A549 (cell line): ENCODE data around the gene HESX1. TPM values are rescaled to one million over a fixed set of nuclear protein-coding genes. Genes with fewer than 3 reads are reported as not detected.
A peak's percentile ranks its signal among the peaks of the same experiment; 100 is the strongest.

ENCODE experiments used
- ATAC-seq, 2 experiments: fragments of 200-7000 bp in 1 of 2; fragments of >200 bp in 1 of 2; cut with Nextera tagmentation in 1 of 2; cut with Tn5 transposase in 1 of 2; 3 replicates each; pipeline versions ENCODE4 v1.8.0 to v1.9.1; 2018 to 2020; ENCODE audit warnings: mild to moderate bottlenecking in 1 of 2, moderate library complexity in 1 of 2
- CTCF ChIA-PET: fragments of 300-600 bp; sonication (Branson Sonifier 250); formaldehyde crosslinking; extraction: SDS; loops from one replicate; lab custom pipeline; 2021; ENCODE audit warnings: antibody characterized with exemption, inconsistent platforms; lab: Yijun Ruan, JAX
- POLR2A ChIA-PET: fragments of 350-600 bp; formaldehyde crosslinking; extraction: SDS; loops from one replicate; lab custom pipeline; 2021; ENCODE audit warnings: antibody characterized with exemption, inconsistent platforms; lab: Yijun Ruan, JAX
- DNase-seq, 2 experiments: peaks; one replicate each; pipeline versions ENCODE4 v3.0.0 to v3.0.0-alpha.2; 2011 to 2016; ENCODE audit warnings: low read depth in 1 of 2, low spot score in 1 of 2
- FAIRE-seq: peaks from 2 replicates; lab custom pipeline; 2011; peaks lifted over from hg19 to GRCh38; lab: Jason Lieb, UNC
- H3K27ac ChIP-seq, 2 experiments: fragments of >200 bp; sonication (Bioruptor Twin); formaldehyde crosslinking; 3 replicates each; pipeline ENCODE4 v1.5.1; 2016 to 2017
- H3K4me1 ChIP-seq: fragments of >200 bp; sonication (Bioruptor Twin); formaldehyde crosslinking; 3 replicates; pipeline ENCODE4 v1.6.1; 2016
- H3K4me2 ChIP-seq: fragments of >200 bp; sonication (Bioruptor Twin); formaldehyde crosslinking; 3 replicates; pipeline ENCODE4 v1.6.1; 2016
- H3K4me3 ChIP-seq: fragments of >200 bp; sonication (Bioruptor Twin); formaldehyde crosslinking; 3 replicates; pipeline ENCODE4 v1.5.1; 2016
- H3K9me3 ChIP-seq: fragments of >200 bp; sonication (Bioruptor Twin); formaldehyde crosslinking; 3 replicates; pipeline ENCODE4 v1.6.1; 2016
- CEBPB ChIP-seq, 2 experiments: fragments of >200 bp in 1 of 2; sonication (Bioruptor Twin) in 1 of 2; formaldehyde crosslinking in 1 of 2; IDR thresholded peaks; 2 replicates each; pipeline ENCODE4 v1.6.1; 2012 to 2016
- CHD4 ChIP-seq: fragments of 200-600 bp; sonication (generic); IDR thresholded peaks from 2 replicates; pipeline ENCODE4 v1.6.1; 2016; ENCODE audit warnings: antibody characterized with exemption, mild to moderate bottlenecking, borderline replicate concordance
- CTCF ChIP-seq: fragments of >200 bp; sonication (Bioruptor Twin); formaldehyde crosslinking; IDR thresholded peaks from 3 replicates; pipeline ENCODE4 v1.5.1; 2016
- EHF ChIP-seq: fragments of 250-450 bp; sonication (Bioruptor Pico); IDR thresholded peaks from 2 replicates; pipeline ENCODE4 v1.5.0; 2020; ENCODE audit warnings: mild to moderate bottlenecking
- ELK1 ChIP-seq: fragments of 150-350 bp; IDR thresholded peaks from 2 replicates; pipeline ENCODE4 v1.6.1; 2014; ENCODE audit warnings: low read depth, mild to moderate bottlenecking, low read length
- EP300 ChIP-seq, 2 experiments: fragments of >200 bp; sonication (Bioruptor Twin); formaldehyde crosslinking; IDR thresholded peaks; 2 replicates in 1 of 2; 3 replicates in 1 of 2; pipeline ENCODE4 v1.6.1; 2016 to 2017
- ESRRA ChIP-seq: fragments of 150-350 bp; IDR thresholded peaks from 2 replicates; pipeline ENCODE4 v1.6.1; 2014; ENCODE audit warnings: mild to moderate bottlenecking, low read length, borderline replicate concordance
- HEYL ChIP-seq: fragments of 250-450 bp; sonication (Bioruptor Pico); IDR thresholded peaks from 2 replicates; pipeline ENCODE4 v1.8.0; 2021; ENCODE audit warnings: mild to moderate bottlenecking, moderate library complexity
- HOXA7 ChIP-seq: fragments of 250-450 bp; sonication (Bioruptor Pico); IDR thresholded peaks from 2 replicates; pipeline ENCODE4 v1.5.0; 2020; ENCODE audit warnings: mild to moderate bottlenecking, moderate library complexity
- JUN ChIP-seq, 2 experiments: fragments of >200 bp; sonication (Bioruptor Twin); formaldehyde crosslinking; IDR thresholded peaks; 2 replicates in 1 of 2; 3 replicates in 1 of 2; pipeline ENCODE4 v1.6.1; 2016 to 2017
- JUNB ChIP-seq: fragments of >200 bp; sonication (Bioruptor Twin); formaldehyde crosslinking; IDR thresholded peaks from 2 replicates; pipeline ENCODE4 v1.6.1; 2016
- KDM5A ChIP-seq: fragments of 200-600 bp; sonication (generic); IDR thresholded peaks from 2 replicates; pipeline ENCODE4 v1.6.1; 2016; ENCODE audit warnings: antibody characterized with exemption, mild to moderate bottlenecking
- MYC ChIP-seq: IDR thresholded peaks from 2 replicates; pipeline ENCODE4 v1.6.1; 2012; ENCODE audit warnings: mild to moderate bottlenecking, inconsistent platforms, low read length, improper control_type of control experiment, borderline replicate concordance
- NPAS2 ChIP-seq: fragments of 250-450 bp; sonication (Bioruptor Pico); IDR thresholded peaks from 2 replicates; pipeline ENCODE4 v1.8.0; 2022; ENCODE audit warnings: mild to moderate bottlenecking, moderate library complexity, borderline replicate concordance
- NR3C1 ChIP-seq: fragments of >200 bp; sonication (Bioruptor Twin); formaldehyde crosslinking; IDR thresholded peaks from 3 replicates; pipeline ENCODE4 v1.6.1; 2017
- PBX3 ChIP-seq: IDR thresholded peaks from 2 replicates; pipeline ENCODE4 v1.6.1; 2012
- RAD21 ChIP-seq, 2 experiments: fragments of >200 bp in 1 of 2; sonication (Bioruptor Twin) in 1 of 2; formaldehyde crosslinking in 1 of 2; IDR thresholded peaks in 1 of 2; conservative IDR thresholded peaks in 1 of 2; 2 replicates in 1 of 2; 3 replicates in 1 of 2; pipeline ENCODE4 v1.6.1; 2012 to 2018; ENCODE audit warnings: inconsistent platforms in 1 of 2
- RCOR1 ChIP-seq: fragments of 150-350 bp; IDR thresholded peaks from 2 replicates; pipeline ENCODE4 v1.6.1; 2014; ENCODE audit warnings: antibody characterized with exemption, low read length, low read depth
- SMC3 ChIP-seq: fragments of >200 bp; sonication (Bioruptor Twin); formaldehyde crosslinking; IDR thresholded peaks from 3 replicates; pipeline ENCODE4 v1.6.1; 2018; ENCODE audit warnings: inconsistent platforms
- WGBS: methylation state at CpG from one replicate; pipeline ENCODE4 v1.1.6; 2017; ENCODE audit errors: missing lambda C conversion rate; 5-methylcytosine and 5-hydroxymethylcytosine counted together
- polyA plus RNA-seq, 4 experiments: library from polyadenylated mRNA; depleted of rRNA in 3 of 4; stranded (reverse); fragments of >200 nt; fragmentation: RNase III in 1 of 4; extraction: RNeasy Plus Mini Kit Qiagen cat#74134 plus additional on column Dnase treatment in 1 of 4; gene quantifications; 2 replicates in 3 of 4; 3 replicates in 1 of 4; pipeline ENCODE4 v1.2.3, GENCODE V29; 2011 to 2017

Gene HESX1
- polyA plus RNA-seq, 2 of the 4 experiments (the other 2 are of a cell fraction), result 0.35 to 0.87 TPM

GRCh38 chr3:57179580-57180410, 20.0 kb downstream of the HESX1 start:
- peak in 1 of 2 experiments; percentile 19 for DNase-seq
- Histone ChIP-seq H3K4me1 (no peaks in the 10 kb centered on the region), H3K9me3 (no peaks in the 10 kb centered on the region), H3K27ac (no peak overlapping the region), H3K4me3 (no peak overlapping the region)
- WGBS, result 40% methylated on average over 4 of the region's 5 CpGs
- peak; percentile 82 to 85; a peak in 5 of 6 replicates for ATAC-seq
- POLR2A ChIA-PET, result no interaction called here
- TF ChIP-seq RAD21 (conservative IDR thresholded peaks at IDR 0.05 in 1 of 2, IDR thresholded peaks at IDR 0.05 in 1 of 2) (peak; percentile 53 to 63), EHF (no peak), CTCF (peak; percentile 31; the same call in 1 of the 3 replicates), PBX3 (no peak), SMC3 (peak; percentile 24; the same call in 1 of the 3 replicates)
- TF ChIP-seq, all 56 proteins: peak for 3
- no peak for FAIRE-seq
- CTCF ChIA-PET, result interaction anchor here (0.6 to 2.5 kb wide), 10 partner anchors 10 to 653 kb away, joined by 3 to 22 read pairs (median 3); no protein-coding TSS in a partner anchor
- H3K4me2 ChIP-seq, result no peak overlapping the region

DNA sequence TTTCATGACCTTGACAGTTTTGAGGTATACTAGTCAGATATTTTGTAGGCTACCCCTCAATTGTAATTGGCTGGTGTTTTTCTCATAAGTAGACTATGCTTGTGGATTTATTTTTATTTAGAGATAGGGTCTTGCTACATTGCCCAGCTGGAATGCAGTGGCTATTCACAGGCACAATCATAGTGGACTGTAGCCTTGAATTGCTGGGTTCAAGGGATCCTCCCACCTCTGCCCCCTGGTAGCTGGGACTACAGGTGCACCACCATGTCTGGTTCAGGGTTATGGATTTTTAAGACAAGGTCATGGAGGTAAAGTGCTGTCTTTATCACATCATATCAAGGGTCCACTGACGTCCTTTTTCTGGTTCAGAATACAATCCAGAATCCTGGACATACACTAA, 23.7 kb downstream of the HESX1 start:
- Histone ChIP-seq H3K27ac (no peak overlapping the region), H3K9me3 (no peaks in the 10 kb centered on the region), H3K4me3 (no peak overlapping the region), H3K4me2 (no peak overlapping the region), H3K4me1 (no peaks in the 10 kb centered on the region)
- DNase-seq (no peak), ATAC-seq (no peak), FAIRE-seq (no peak)
- POLR2A ChIA-PET, result no interaction called here
- 0% methylated on average over 1 of the region's 1 CpG for WGBS
- CTCF ChIA-PET, result no interaction called here
- TF ChIP-seq NPAS2 (CRISPR knock-in tag), result no peak
- TF ChIP-seq RCOR1, result no peak
- TF ChIP-seq ESRRA, result no peak
- TF ChIP-seq HEYL, result no peak
- TF ChIP-seq JUN (IDR thresholded peaks at IDR 0.05), result no peak

- POLR2A ChIA-PET, result no interaction called here
- H3K4me1 ChIP-seq, result no peaks in the 10 kb centered on the region
- no peaks in the 10 kb centered on the region for H3K9me3 ChIP-seq
- 23% methylated on average over 2 of the region's 2 CpGs for WGBS
- FAIRE-seq (no peak), DNase-seq (no peak)
- no peak overlapping the region for H3K4me2 ChIP-seq
- CTCF ChIA-PET, result interaction anchor here (1.4 to 1.5 kb wide), 2 partner anchors 26 to 179 kb away, joined by 3 to 5 read pairs; partner anchors contain the start of gene HESX1
- no peak for TF ChIP-seq NR3C1
- TF ChIP-seq EP300 (IDR thresholded peaks at IDR 0.05), result no peak
- TF ChIP-seq MYC, result no peak
- TF ChIP-seq CHD4, result no peak
- TF ChIP-seq ELK1, result no peak
- TF ChIP-seq JUNB, result no peak
- no peak for TF ChIP-seq EHF
- TF ChIP-seq KDM5A, result no peak
- no peak for TF ChIP-seq CEBPB (IDR thresholded peaks at IDR 0.05)
- no peak for TF ChIP-seq HOXA7 (CRISPR knock-in tag)
- TF ChIP-seq, all 56 proteins: peak for 0
- Histone ChIP-seq H3K4me3 (no peak overlapping the region), H3K27ac (no peak overlapping the region)
- no peak for ATAC-seq
These were observed 26.1 kb downstream of the HESX1 start for GRCh38 chr3:57173687-57174086.
